Keratinocyte (primary cell): ENCODE measurements around the gene SYTL1. TPM values are rescaled to one million over a fixed set of nuclear protein-coding genes. Genes with fewer than 3 reads are reported as not detected.
A peak's percentile ranks its signal among the peaks of the same experiment; 100 is the strongest.

ENCODE experiments used
- DNase-seq: peaks from one replicate; pipeline ENCODE4 v3.0.0-alpha.2; 2011; ENCODE audit warnings: low read depth, missing footprints, low spot score
- FAIRE-seq: peaks from 2 replicates; lab custom pipeline; 2011; peaks lifted over from hg19 to GRCh38; lab: Jason Lieb, UNC
- H2AFZ ChIP-seq: 2 replicates; pipeline ENCODE4 v1.6.0; 2012; ENCODE audit warnings: low read length, control low read depth, inconsistent platforms; ENCODE audit not compliant: control insufficient read depth
- H3K27ac ChIP-seq: 2 replicates; pipeline ENCODE4 v1.5.1; 2011; ENCODE audit warnings: low read length; ENCODE audit not compliant: control insufficient read depth, insufficient read depth
- H3K27me3 ChIP-seq: 3 replicates; pipeline ENCODE4 v1.6.0; 2011; ENCODE audit warnings: low read length; ENCODE audit not compliant: control insufficient read depth, insufficient read depth; ENCODE audit errors: extremely low read depth
- H3K36me3 ChIP-seq, 2 experiments: 2 replicates in 1 of 2; 3 replicates in 1 of 2; pipeline ENCODE4 v1.5.1; 2011; ENCODE audit warnings: low read length in 2 of 2, mild to moderate bottlenecking in 1 of 2; ENCODE audit not compliant: control insufficient read depth in 2 of 2, insufficient read depth in 2 of 2; ENCODE audit errors: extremely low read depth in 1 of 2
- H3K4me1 ChIP-seq: 3 replicates; pipeline ENCODE4 v1.5.1; 2011; ENCODE audit warnings: low read length; ENCODE audit not compliant: control insufficient read depth, insufficient read depth; ENCODE audit errors: extremely low read depth
- H3K4me2 ChIP-seq: 3 replicates; pipeline ENCODE4 v1.6.0; 2011; ENCODE audit warnings: low read depth, low read length; ENCODE audit not compliant: control insufficient read depth, insufficient read depth; ENCODE audit errors: extremely low read depth
- H3K4me3 ChIP-seq, 3 experiments: fragments of 200-600 bp in 1 of 3; sonication (generic) in 1 of 3; 2 replicates in 2 of 3; 3 replicates in 1 of 3; pipeline ENCODE4 v1.5.1; 2011 to 2016; ENCODE audit warnings: low read length in 3 of 3, mild to moderate bottlenecking in 3 of 3, control low read depth in 2 of 3, inconsistent platforms in 1 of 3, low read depth in 1 of 3, mixed read lengths in 1 of 3, mixed run types in 1 of 3, moderate library complexity in 1 of 3; ENCODE audit not compliant: control insufficient read depth in 2 of 3, insufficient read depth in 2 of 3; ENCODE audit errors: extremely low read depth in 1 of 3
- H3K79me2 ChIP-seq: 2 replicates; pipeline ENCODE4 v1.6.0; 2012; ENCODE audit warnings: low read length; ENCODE audit not compliant: control insufficient read depth, insufficient read depth
- H3K9ac ChIP-seq: 3 replicates; pipeline ENCODE4 v1.6.0; 2011; ENCODE audit warnings: low read length; ENCODE audit not compliant: control insufficient read depth, insufficient read depth; ENCODE audit errors: extremely low read depth
- H3K9me1 ChIP-seq: 3 replicates; pipeline ENCODE4 v1.6.0; 2011; ENCODE audit warnings: low read length; ENCODE audit not compliant: control insufficient read depth, insufficient read depth; ENCODE audit errors: extremely low read depth
- H3K9me3 ChIP-seq: 2 replicates; pipeline ENCODE4 v1.5.1; 2012; ENCODE audit warnings: low read depth, low read length; ENCODE audit not compliant: control insufficient read depth
- H4K20me1 ChIP-seq: 3 replicates; pipeline ENCODE4 v1.6.0; 2011; ENCODE audit warnings: low read length; ENCODE audit not compliant: control insufficient read depth, insufficient read depth; ENCODE audit errors: extremely low read depth
- CTCF ChIP-seq, 3 experiments: IDR thresholded peaks in 1 of 3; conservative IDR thresholded peaks in 1 of 3; optimal IDR thresholded peaks in 1 of 3; 2 replicates in 2 of 3; 3 replicates in 1 of 3; pipeline versions ENCODE3 to v1.5.1; 2011; ENCODE audit warnings: low read length in 3 of 3, mild to moderate bottlenecking in 3 of 3, moderate library complexity in 2 of 3, control low read depth in 1 of 3, inconsistent platforms in 1 of 3; ENCODE audit not compliant: insufficient read depth in 2 of 3; ENCODE audit errors: extremely low read depth in 1 of 3
- EZH2 ChIP-seq: IDR thresholded peaks from one replicate; pipeline ENCODE4 v1.6.1; 2012; ENCODE audit warnings: inconsistent platforms, mild to moderate bottlenecking, low read length, moderate library complexity
- dilution Hi-C: fragments of 300-500 bp; cut with MboI; formaldehyde crosslinking; loops from one replicate; pipeline ENCODE4 v1.7.0; 2020; ENCODE audit warnings: low sequenced_read_pairs; ENCODE audit not compliant: extremely low pct_ligation_motif_present
- polyA plus RNA-seq, 5 experiments: library from polyadenylated mRNA; depleted of rRNA in 3 of 5; stranded (reverse) in 3 of 5; stranded (forward) in 1 of 5; unstranded in 1 of 5; fragments of >200 nt; gene quantifications; 1 replicate in 1 of 5; 2 replicates in 3 of 5; 3 replicates in 1 of 5; pipeline versions ENCODE4 v1.2.1 to v1.2.3, GENCODE V29; 2011 to 2012; ENCODE audit warnings: missing spikeins in 2 of 5, low read depth in 1 of 5, low replicate concordance in 1 of 5

The SYTL1 gene
- polyA plus RNA-seq, 1 donor (not counting 4 experiments of a cell fraction or from before 2014, with no cell fraction given): 15.6 TPM

- Histone ChIP-seq H3K79me2 (peaks cover 15% of the 10 kb centered on the region), H3K4me2 (peak overlapping the region; percentile 93), H3K27me3 (no peaks in the 10 kb centered on the region), H3K9me1 (no peaks in the 10 kb centered on the region), H4K20me1 (no peaks in the 10 kb centered on the region), H2AFZ (no peak overlapping the region), H3K4me1 (peaks cover 21% of the 10 kb centered on the region), H3K4me3 (no peak overlapping the region), H3K36me3 (no peaks in the 10 kb centered on the region), H3K27ac (no peak overlapping the region), H3K9ac (no peak overlapping the region), H3K9me3 (no peaks in the 10 kb centered on the region)
- DNase-seq (no peak), FAIRE-seq (no peak)
- no peak for TF ChIP-seq CTCF (optimal IDR thresholded peaks at IDR 0.05 in 1 of 3, IDR thresholded peaks at IDR 0.05 in 1 of 3, conservative IDR thresholded peaks at IDR 0.05 in 1 of 3; ENCODE audit: extremely low read depth in 1 of 3, insufficient read depth in 2 of 3, low read length in 3 of 3)
- TF ChIP-seq EZH2: no peak
- dilution Hi-C loops: no loop called here
Measured at GRCh38 chr1:27393641-27394281, 51.9 kb downstream of the SYTL1 start.

GRCh38 chr1:27394282-27394658, 52.4 kb downstream of the SYTL1 start:
- Histone ChIP-seq H3K4me1 (peaks cover 21% of the 10 kb centered on the region), H3K9me3 (no peaks in the 10 kb centered on the region), H3K36me3 (no peaks in the 10 kb centered on the region), H3K4me3 (no peak overlapping the region), H3K27ac (no peak overlapping the region), H3K9ac (no peak overlapping the region), H3K4me2 (no peak overlapping the region), H2AFZ (no peak overlapping the region), H3K9me1 (no peaks in the 10 kb centered on the region), H4K20me1 (no peaks in the 10 kb centered on the region), H3K27me3 (no peaks in the 10 kb centered on the region), H3K79me2 (peaks cover 15% of the 10 kb centered on the region)
- dilution Hi-C loops: no loop called here
- TF ChIP-seq EZH2 (no peak), CTCF (optimal IDR thresholded peaks at IDR 0.05 in 1 of 3, IDR thresholded peaks at IDR 0.05 in 1 of 3, conservative IDR thresholded peaks at IDR 0.05 in 1 of 3; ENCODE audit: extremely low read depth in 1 of 3, insufficient read depth in 2 of 3, low read length in 3 of 3) (no peak)
- FAIRE-seq (no peak), DNase-seq (no peak)
